DMS53 treated with DMSO at 0.1 percent for 48 hours (cell line): ENCODE measurements around the gene SFRP5.

Source experiments
- DNase-seq: peaks from one replicate; lab custom pipeline; 2025; ENCODE audit not compliant: unreplicated experiment; lab: John Stamatoyannopoulos, UW

SFRP5 gene, protein sequence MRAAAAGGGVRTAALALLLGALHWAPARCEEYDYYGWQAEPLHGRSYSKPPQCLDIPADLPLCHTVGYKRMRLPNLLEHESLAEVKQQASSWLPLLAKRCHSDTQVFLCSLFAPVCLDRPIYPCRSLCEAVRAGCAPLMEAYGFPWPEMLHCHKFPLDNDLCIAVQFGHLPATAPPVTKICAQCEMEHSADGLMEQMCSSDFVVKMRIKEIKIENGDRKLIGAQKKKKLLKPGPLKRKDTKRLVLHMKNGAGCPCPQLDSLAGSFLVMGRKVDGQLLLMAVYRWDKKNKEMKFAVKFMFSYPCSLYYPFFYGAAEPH

DNA sequence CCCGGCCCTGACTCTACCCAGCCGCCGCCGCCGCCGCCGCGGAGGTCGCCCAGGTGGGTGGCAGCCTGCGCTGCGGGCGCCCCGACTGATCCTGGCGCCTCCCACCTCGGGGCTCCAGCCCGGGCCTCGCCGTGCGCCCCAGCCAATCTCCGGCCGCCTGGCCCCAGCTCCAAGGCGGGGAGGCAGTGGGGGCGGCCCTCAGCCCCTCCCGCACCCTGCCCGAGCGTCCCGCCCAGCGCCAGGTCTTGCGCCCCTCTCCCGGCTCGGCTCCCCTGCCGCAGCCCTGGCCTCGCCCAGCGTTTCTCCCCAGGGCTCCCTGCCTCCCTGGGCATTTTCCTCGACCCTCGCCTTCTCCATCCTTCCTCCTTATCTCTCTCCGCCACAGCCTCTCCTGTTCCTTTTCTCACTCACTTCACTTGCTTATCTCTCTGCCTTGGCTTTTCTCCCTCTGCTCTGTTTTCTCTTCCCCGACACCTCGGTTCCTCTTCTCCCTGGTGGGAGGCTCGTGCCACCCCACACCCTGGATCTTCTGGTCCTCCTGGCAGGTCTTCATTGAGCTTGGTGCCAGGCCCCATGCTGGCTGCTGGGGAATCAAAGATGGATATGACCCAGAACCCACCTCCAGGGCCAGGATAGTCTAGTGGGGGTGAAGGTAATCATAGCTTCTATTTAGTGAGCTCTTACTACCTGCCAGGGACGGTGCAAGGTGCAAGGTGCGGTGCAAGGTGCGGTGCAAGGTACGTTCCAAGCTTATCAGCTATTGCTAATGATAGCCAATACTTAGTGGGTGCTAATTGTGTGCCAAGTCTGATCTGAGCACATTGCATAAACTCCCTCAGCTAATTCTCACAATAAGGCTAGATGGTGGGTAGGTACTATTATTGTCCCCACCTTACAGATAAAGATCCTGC, at the start of gene SFRP5:
Gene SFRP5 (minus strand): TSS at position 87 of the 911 bp plus-strand sequence. CDS start 166 bp downstream, outside the sequence.
- DNase-seq: no peak

DNA sequence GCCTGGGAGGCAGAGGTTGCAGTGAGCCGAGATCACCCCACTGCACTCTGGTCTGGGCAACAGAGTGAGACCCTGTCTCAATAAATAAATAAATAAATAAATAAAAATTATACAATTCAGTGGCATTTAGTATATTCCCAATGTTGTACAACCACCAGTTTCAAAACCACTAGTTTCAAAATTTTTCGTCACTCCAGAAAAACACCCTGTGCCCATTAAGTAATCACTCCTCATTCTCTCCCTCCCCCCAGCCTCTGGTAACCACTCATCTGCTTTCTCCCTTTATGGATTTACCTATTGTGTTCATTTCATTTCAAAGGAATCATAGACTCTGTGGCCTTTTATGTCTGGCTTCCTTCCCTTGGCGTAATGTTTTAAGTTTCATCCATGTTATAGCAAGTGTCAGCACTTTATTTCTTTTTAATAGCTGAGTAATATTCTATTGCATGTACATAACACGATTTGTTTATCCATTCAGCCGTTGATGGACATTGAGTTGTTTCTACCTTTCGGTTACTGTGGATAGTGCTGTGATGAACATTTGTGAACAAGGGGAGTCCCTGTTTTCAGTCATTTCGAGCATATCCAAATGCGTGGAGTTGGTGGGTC, 48.4 kb upstream of the SFRP5 start:
- no peak for DNase-seq

DNA sequence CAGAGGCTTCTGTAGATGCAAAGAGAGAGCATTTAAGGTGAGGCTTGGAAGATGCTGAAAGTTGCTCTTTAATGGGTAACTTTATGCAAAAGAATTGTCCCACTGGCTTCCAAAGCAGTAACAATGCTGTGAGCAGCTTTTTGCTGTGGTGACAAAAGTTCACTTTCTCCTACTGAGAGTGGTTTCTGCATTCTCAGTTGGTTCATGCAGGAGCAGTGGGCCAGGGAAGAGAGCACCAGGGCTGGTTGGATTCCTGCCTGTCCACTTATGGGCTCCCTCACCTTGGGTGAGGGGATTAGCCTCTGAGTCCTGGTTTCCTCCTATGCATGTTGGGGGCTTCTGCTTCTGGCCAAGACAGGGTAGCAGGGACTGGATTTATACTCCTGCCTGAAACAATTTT, 46.8 kb upstream of the SFRP5 start:
- DNase-seq: no peak

DNA sequence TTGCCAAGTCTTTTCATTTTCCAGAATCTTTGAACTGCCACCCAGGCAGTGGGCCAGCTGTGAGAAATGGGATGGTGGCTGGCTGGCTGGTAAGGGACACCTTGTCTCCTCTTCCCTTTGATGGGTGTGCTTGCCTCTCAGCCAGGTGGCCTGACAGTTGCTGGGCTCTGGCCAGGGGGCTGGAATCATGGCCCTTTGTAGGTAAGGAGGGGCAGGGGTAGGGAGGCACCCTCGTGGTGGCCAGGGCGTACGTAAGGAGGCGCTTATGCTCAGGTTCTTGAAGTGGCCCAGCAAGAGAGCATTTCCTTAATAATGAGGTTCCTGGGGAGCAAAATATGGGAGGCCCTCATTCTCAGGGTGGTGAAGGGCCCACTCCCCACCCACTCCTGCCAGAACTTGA, 44.8 kb upstream of the SFRP5 start:
- no peak for DNase-seq

DNA sequence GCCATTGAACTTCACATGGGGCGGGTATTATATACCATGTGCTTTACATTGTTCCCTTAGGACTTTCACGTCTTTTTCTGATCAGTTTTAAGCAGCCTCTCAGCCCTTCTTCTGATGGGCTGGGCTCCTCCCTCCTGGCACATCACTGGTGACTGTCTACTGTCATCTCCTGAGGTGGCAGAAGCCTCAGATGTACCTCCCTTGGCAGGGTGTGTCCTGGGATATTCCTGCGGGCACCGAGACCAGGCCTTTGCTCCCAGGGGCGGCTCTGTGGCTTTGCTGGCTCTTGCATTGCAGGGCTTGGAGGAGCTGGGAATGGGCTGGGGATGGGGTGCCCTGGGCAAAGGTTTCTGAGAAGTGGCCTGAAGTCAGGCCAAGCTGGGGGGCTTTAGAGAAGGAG, 43.2 kb upstream of the SFRP5 start:
- no peak for DNase-seq

DNA sequence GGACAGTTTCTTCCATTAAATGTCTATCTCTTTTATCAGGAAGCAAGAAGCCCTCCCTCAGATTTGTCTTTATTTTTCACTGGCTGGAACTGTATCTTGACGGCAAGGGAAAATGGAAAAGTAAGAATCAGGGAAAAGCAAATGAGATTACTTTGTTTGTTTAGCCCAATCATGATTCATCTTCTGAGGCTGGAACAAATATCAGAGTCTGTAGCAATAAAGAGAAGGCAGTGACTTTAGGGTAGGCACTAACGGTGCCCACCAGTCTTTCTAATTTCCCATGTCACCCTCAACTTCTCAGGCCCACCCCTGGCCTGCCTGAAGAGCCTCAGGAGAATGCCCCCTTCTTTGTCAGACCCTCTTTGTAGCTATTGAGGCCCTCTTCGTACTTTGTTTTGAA, 41.5 kb upstream of the SFRP5 start:
- peak; percentile 33 for DNase-seq

DNA sequence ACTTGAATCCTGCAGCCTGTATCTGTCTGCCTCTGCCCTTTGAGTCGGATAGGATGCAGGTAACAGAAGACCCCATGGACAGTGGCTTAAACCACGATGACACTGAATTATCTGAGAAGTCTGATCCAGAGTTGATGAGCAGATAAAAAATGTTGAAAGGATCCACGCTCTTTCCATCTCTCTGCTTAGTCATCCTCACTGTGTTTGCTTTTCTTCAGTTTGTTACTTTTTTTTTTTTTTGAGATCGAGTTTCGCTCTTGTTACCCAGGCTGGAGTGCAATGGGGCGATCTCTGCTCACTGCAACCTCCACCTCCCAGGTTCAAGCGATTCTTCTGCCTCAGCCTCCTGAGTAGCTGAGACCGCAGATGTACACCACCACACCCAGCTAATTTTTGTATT, 40.9 kb upstream of the SFRP5 start:
- peak; percentile 79 for DNase-seq

DNA sequence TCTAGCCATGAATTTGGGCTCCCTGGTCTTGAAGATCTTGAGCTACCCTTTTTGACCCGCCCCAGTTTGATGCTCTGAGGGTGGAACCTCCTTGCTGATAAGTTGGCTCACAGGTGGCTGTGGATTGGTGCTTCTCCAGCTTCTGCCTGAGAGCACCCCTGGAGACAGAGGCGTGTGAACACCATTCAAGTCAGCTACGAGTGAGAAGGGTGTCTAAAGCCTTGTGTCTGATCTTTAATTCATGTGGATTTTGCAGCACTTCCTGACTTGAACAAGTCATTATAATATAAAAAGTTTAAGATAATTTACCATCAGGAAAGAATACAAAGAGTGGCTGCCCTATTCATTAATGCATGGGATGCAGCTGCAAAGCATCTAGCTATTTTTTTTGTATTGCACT, 40.2 kb upstream of the SFRP5 start:
- no peak for DNase-seq

DNA sequence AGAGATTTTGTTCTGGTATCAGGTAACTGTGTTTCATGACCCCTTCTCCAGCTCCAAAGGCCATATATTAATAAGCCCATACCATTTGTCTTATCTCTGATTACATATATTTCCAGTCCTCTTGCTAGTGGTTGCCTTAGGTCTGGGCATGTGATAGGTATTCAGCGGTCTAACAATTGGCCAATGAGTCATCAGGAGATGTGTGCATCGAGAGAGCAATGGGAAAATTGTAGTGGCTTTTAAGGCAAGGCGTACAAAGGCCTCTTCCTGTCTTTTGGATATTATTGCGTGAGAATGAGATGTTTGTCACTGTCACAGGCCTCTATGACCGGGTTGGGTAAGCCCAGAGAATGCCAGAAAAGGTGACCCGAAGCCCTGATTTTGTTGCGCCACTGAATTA, 38.6 kb upstream of the SFRP5 start:
- DNase-seq: peak; percentile 95

DNA sequence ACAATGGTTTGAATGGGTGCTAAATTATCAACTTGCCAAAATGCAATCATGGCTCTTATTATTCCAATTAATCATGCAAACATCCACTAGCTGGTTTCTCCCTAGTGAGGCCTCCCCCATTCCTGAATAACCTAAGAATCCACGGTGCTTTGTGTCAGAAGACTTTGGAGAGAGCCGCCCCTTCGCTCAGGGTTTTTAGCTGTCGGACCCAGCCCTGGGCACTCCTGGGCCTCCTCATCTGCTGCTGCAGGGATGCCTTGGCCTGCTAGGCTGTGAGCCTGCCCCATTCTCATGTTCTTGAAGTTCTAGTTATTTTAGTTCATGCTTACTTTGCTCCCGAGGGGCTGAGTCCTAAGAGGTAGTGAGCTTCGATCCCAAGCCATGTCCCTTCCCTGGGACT, 34.1 kb upstream of the SFRP5 start:
- DNase-seq: no peak

DNA sequence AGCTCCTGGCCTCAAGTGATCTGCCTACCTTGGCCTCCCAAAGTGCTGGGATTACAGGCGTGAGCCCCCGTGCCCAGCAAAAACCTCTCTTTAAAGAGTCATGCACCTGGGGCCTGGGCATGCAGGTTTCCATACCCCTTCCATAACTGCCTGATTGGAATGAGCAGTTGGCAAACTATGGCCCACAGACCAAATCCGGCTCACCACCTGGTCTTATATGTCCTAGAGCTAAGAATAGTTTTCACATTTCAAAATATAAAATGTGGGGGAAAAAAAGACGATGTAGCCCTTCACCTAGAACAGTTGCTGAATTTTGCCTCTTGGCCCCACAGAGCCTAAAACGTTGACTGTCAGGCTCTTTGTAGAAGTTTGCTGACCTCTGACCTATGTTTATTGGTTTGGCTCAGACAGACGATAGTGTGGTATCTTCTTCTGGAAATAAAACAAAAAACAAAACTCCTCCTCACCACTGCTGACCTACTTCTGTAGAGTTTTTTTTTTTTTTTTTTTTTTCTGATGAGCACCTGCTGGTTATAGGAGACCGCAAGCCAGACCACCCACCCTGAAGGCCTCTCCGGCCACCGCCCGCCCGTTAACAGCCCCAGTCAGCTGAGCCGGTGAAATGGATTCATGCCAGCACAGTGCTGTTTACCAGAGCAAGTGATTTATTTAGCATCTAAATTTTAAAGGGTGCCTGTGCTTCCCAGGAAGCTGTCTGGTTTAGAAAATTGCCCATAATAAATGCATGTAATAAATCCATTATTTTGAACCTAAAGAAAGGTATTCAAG, 33.5 kb upstream of the SFRP5 start:
- DNase-seq: no peak

DNA sequence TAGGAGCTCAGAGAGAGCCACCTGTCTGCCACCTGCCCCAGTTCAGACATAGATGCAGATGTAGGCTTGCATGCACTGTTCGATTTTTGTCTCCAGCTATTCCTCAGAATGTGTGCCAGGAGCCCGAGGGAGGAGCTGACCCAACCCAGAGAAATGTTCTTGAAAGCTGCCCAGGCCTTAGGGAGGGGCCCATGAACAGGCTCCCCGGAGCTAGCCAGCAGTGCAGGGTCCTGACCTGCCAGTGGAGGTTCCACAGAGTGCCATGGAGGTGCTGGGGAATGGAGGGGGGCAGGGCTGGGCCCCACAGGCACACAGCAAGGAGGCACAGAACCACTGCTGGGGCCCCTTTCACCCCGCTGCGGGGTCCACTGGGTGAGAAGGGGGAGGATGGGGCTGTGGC, 29.6 kb upstream of the SFRP5 start:
- DNase-seq: no peak

DNA sequence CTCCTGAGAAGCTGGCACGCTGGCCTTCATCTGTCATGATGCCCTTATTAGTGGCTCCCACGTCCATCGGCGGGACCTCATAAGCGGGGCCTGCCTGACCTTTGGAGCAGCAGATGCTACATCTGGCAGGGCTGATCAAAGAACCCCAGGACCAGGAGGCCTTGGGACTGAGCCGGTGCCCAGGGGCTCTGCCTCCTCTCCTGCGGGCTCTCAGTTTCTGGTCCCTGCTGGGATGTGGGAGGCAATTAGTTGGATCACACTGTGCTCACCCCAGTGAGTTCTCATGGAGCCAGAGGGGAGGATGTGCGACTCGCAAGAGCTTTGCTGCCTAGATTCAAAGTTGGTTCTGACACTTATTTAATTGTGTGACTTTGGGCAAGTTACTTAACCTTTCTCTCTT, 28.7 kb upstream of the SFRP5 start:
- DNase-seq: no peak

DNA sequence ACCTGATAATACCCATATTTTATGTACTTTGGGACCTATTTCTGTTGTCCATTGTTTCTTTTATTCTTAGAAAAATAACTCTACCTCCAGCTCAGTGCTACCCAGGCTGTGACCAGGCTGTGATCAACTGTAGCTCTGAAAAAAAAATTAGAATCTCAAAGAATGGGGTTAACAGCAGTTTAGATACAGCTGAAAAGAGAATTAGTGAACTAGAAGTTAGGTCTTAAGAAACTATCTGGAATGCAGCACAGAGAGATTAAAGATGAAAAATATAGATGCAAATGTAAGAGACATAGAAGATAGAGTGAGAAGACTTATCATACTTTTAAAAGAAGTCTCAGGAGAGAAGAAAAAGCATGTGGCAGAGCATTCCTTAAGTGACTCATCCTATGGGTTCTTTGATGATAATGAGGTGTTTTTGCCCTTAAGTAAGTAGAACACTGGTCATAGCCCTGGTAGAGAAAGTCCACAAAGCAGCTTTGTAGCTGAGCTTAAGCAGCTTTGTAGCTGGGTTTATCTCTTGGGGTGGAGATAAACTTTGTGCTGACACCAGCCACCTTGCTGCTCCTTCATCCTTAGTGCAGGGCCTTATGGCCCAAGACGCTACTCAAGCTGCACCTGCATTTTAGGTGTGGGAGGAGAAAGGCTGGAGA, 27.3 kb upstream of the SFRP5 start:
- no peak for DNase-seq

DNA sequence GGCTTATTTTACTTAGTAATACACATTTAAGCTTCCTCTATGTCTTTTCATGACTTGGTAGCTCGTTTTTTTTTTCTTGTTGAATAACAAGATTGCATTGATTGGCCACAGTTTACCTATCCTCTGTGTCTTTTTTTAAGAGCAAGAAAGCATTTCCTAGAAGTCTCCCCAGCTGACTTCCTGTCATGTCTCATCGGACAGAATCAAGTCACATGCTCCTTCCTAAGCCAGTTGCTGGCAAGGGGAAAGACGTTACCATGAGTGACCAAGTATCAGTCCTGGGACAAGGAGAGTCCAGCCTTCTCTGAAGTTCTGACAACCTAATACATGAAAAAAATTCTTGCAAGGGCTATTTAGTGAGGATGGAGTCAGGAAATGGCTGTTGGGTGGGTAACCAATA, 24.9 kb upstream of the SFRP5 start:
- DNase-seq: no peak

DNA sequence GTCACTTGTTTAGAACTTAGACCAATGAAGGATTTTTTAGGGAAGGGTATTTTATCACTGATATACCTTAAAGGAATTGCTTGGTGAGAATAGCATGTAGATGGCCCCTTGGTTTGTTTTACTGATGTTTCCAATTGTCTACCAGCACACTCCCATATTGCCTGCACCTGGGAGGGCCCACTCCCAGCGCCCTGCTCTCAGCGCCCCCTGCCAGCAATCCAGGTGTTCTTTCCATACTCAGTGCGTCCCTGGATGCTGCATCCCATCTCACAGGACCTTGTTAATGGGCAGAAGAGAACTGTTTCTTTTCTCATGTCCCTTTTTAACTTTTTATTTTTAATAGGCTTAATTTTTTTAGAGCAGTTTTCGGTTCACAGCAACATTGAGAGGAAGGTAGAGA, 24.1 kb upstream of the SFRP5 start:
- no peak for DNase-seq

DNA sequence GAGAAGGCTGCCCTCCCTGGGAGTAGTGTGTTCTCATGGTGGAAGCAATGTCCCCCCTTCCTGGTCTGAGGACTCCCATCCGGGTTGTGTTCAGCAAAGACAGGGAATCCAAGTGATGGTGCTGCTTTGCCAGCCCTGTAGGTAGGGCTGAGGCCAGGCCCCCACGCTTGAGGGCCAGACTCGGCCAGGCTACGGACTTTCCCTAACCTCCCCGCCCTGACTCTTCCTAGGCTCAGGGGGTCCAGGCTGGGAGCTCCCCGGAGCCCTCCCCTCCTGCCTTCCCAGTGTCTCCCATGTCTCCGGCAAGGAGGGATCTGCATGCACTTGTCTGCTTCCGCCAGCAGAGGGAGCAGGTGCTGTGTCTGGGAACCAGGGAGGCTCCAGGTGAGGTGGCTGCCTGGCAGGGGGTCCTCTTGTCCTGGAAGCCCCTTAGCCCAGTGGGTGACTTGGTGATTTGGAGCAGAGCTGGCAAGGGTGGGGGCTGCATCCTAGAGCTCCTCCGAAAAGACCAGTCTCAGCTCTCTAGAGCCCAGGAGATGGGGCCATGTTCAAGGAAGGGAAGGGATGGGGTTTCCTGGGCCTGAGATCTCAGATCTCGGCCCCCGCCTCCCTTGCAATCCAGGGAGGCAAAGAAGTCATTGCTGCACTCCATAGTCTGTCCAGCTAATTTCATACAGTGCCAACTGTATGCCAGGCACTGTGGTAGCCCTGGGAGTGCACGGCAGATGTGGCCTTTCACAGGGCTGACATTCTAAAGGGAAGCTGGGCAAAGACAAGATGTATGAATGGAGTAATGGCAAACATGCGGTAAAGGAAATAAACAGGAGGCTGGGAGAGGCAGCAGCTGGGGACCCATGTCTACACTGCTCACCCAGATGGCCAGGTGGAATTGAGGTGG, 20.3 kb upstream of the SFRP5 start:
- DNase-seq: peak; percentile 79

DNA sequence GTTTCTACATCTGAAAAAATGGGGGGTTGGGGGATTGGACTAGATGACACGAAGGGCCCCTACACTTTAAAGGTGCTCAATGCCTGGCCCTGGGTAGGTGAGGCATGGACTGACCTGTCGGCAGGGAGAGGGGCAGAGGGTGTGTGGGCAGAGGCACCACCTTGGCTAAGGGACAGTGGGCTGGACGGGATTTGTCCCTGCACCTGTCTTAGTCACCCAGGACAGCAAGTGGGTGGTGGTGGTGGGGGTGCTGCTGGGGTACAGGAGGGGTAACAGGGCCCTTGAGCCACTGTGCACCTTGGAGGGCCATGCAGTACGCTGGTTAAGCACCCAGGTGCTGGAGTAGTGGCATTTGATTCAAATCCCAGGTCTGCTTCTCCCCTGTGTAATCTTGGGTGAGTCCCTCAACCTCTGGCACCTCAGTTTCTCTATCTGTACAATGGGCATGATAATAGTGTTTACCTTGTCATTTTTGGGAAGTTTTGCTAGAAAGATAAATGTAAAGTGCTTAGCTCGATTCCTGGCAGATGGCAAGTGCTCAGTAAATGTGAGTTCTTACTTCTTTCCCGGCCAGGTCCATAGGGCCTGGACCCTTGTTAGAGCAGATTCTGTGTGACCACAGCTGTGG, 18.1 kb upstream of the SFRP5 start:
- no peak for DNase-seq
